ENCODE data around the gene TCP1. TPM values are rescaled to one million over a fixed set of nuclear protein-coding genes. Genes with fewer than 3 reads are reported as not detected.

Gene TCP1
- total and polyA plus RNA-seq, 2 of the 8 experiments (the other 6 are each of a cell fraction or from before 2014, with no cell fraction given), result 117 to 348 TPM

DNA sequence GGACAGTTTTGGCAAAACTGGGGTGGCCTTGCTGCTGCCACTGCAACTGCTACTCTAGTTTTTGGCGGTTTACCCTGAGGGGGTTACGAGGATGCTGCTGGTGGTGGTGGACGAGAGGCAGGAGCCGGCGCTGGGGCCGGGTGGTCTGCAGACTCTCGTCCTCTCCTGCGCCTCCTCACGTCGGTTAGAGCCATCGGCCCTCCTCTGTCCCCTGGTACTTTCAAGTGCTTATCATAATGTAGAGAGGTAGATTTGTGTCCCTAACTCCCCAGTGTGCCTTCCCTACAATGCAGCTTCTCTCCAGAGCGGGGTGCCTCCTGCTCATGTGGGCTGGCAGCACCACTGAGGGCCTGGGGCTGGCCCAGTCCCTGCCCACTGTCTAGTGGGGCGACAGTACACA is 36.6 kb upstream of the TCP1 start:
- Histone ChIP-seq H3K14ac (ENCODE audit: insufficient read length) (no peak overlapping the region), H3K56ac (replicated peaks; ENCODE audit: insufficient read length, low read depth, low read length) (no peak overlapping the region), H3K9me3 (ENCODE audit: insufficient read depth in 2 of 2, low read depth in 1 of 2, low read length in 1 of 2) (no peaks in the 10 kb centered on the region), H3K9ac (replicated peaks in 1 of 4; ENCODE audit: extremely low read depth in 1 of 4, low read depth in 3 of 4, low read length in 3 of 4) (no peak overlapping the region), H4K20me1 (replicated peaks in 1 of 2; ENCODE audit: control insufficient read depth in 1 of 2, insufficient read depth in 2 of 2, low read length in 2 of 2) (no peaks in the 10 kb centered on the region), H3K4me3 (ENCODE audit: extremely low read depth in 1 of 4, insufficient read depth in 2 of 4, low read depth in 3 of 4, low read length in 4 of 4) (no peak overlapping the region), H2AFZ (ENCODE audit: low read length) (no peak overlapping the region), H3K23me2 (ENCODE audit: low read depth, low read length) (no peaks in the 10 kb centered on the region), H3K79me2 (ENCODE audit: control insufficient read depth in 1 of 2, insufficient read depth in 2 of 2, low read length in 2 of 2) (no peaks in the 10 kb centered on the region), H3K4ac (replicated peaks; ENCODE audit: insufficient read length, low read depth, low read length) (no peak overlapping the region), H2AK5ac (ENCODE audit: low read depth, low read length) (no peak overlapping the region), H2BK5ac (ENCODE audit: low read depth, low read length) (no peak overlapping the region), H2BK15ac (ENCODE audit: low read length) (no peak overlapping the region), H3K4me2 (ENCODE audit: insufficient read depth in 1 of 2, low read depth in 2 of 2, low read length in 2 of 2) (no peak overlapping the region), H3K27me3 (replicated peaks in 1 of 4; ENCODE audit: control insufficient read depth in 3 of 4, extremely low read depth in 1 of 4, insufficient read depth in 3 of 4, low read length in 3 of 4) (no peaks in the 10 kb centered on the region; a peak in 1 of 7 replicates), H4K91ac (replicated peaks; ENCODE audit: insufficient read length, low read length) (no peak overlapping the region), H3K23ac (ENCODE audit: insufficient read length) (no peak overlapping the region), H2BK12ac (ENCODE audit: low read depth, low read length) (no peak overlapping the region), H2BK20ac (ENCODE audit: low read length) (no peak overlapping the region), H3K27ac (ENCODE audit: low read depth, low read length) (no peak overlapping the region), H4K8ac (ENCODE audit: extremely low read depth, insufficient read depth, low read length) (no peak overlapping the region), H3K36me3 (ENCODE audit: control insufficient read depth in 2 of 4, insufficient read depth in 4 of 4, low read length in 3 of 4) (no peaks in the 10 kb centered on the region), H3K18ac (ENCODE audit: extremely low read depth, low read length) (no peak overlapping the region), H3K79me1 (ENCODE audit: low read depth, low read length) (no peaks in the 10 kb centered on the region), H2BK120ac (replicated peaks; ENCODE audit: low read depth, low read length) (no peak overlapping the region), H3K4me1 (replicated peaks in 1 of 4; ENCODE audit: control insufficient read depth in 3 of 4, insufficient read depth in 4 of 4, low read length in 3 of 4) (peaks cover 0 to 9% (median 2%) of the 10 kb centered on the region in 4 experiments; a peak in 5 of 7 replicates), H4K5ac (ENCODE audit: insufficient read length, low read depth, low read length) (no peak overlapping the region)
- DNase-seq (ENCODE audit: low read depth in 1 of 2, low spot score in 2 of 2) (no peak), FAIRE-seq (no peak)
- CTCF ChIA-PET (ENCODE audit: partially characterized antibody), result no interaction called here
- POLR2A ChIA-PET (ENCODE audit: partially characterized antibody), result interaction anchor here (1.8 kb wide), 1 partner anchor 10 kb away, joined by 4 read pairs; no protein-coding TSS in a partner anchor
- WGBS, 2 experiments (ENCODE audit: extremely low coverage in 1 of 2, insufficient coverage in 1 of 2, insufficient read length in 1 of 2, insufficient replicate concordance in 2 of 2, low coverage in 1 of 2, low lambda C conversion rate in 2 of 2, missing lambda C conversion rate in 1 of 2), result 88% methylated on average over 13 of the region's 13 CpGs; no CpG with 5 or more reads in 1 of the 2 experiments
- TF ChIP-seq HDAC2 (IDR thresholded peaks at IDR 0.05; ENCODE audit: borderline replicate concordance in 1 of 2, low read depth in 2 of 2, low read length in 2 of 2), result no peak
- TF ChIP-seq, protein P1, sequence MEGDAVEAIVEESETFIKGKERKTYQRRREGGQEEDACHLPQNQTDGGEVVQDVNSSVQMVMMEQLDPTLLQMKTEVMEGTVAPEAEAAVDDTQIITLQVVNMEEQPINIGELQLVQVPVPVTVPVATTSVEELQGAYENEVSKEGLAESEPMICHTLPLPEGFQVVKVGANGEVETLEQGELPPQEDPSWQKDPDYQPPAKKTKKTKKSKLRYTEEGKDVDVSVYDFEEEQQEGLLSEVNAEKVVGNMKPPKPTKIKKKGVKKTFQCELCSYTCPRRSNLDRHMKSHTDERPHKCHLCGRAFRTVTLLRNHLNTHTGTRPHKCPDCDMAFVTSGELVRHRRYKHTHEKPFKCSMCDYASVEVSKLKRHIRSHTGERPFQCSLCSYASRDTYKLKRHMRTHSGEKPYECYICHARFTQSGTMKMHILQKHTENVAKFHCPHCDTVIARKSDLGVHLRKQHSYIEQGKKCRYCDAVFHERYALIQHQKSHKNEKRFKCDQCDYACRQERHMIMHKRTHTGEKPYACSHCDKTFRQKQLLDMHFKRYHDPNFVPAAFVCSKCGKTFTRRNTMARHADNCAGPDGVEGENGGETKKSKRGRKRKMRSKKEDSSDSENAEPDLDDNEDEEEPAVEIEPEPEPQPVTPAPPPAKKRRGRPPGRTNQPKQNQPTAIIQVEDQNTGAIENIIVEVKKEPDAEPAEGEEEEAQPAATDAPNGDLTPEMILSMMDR (IDR thresholded peaks at IDR 0.05; ENCODE audit: control extremely low read depth in 1 of 3, insufficient read depth in 1 of 3, low read depth in 1 of 3, low read length in 3 of 3), result no peak
- TF ChIP-seq SIRT6 (IDR thresholded peaks at IDR 0.05; ENCODE audit: low read length), result no peak
- no peak for TF ChIP-seq SP4 (IDR thresholded peaks at IDR 0.05; ENCODE audit: low read length)
- no peak for TF ChIP-seq SP2 (IDR thresholded peaks at IDR 0.05; ENCODE audit: low read length)
- no peak for TF ChIP-seq BACH1 (IDR thresholded peaks at IDR 0.05; ENCODE audit: low read length)
- no peak for TF ChIP-seq ZNF274 (IDR thresholded peaks at IDR 0.05; ENCODE audit: borderline replicate concordance, extremely low read depth, low read length)
- no peak for TF ChIP-seq CTBP2 (IDR thresholded peaks at IDR 0.05; ENCODE audit: borderline replicate concordance, insufficient read depth, insufficient read length, low read length)
- no peak for TF ChIP-seq NRF1 (IDR thresholded peaks at IDR 0.05; ENCODE audit: low read depth, low read length)
- no peak for TF ChIP-seq SP1 (IDR thresholded peaks at IDR 0.05; ENCODE audit: low read depth, low read length)
